Ishikawa (cell line): ENCODE measurements around the gene RIOX2.

Source experiments
- CEBPB ChIP-seq: IDR thresholded peaks from 2 replicates; pipeline ENCODE4 v1.6.1; 2012
- EP300 ChIP-seq: IDR thresholded peaks from 2 replicates; pipeline ENCODE4 v1.6.1; 2012; ENCODE audit warnings: borderline replicate concordance
- RAD21 ChIP-seq: IDR thresholded peaks from 2 replicates; pipeline ENCODE4 v1.6.1; 2012; ENCODE audit warnings: low read depth
- YY1 ChIP-seq: IDR thresholded peaks from 2 replicates; pipeline ENCODE4 v1.6.1; 2012; ENCODE audit warnings: low read depth
- ZBTB7A ChIP-seq: IDR thresholded peaks from 2 replicates; pipeline ENCODE4 v1.6.1; 2012; ENCODE audit warnings: low read depth
- TF ChIP-seq, protein P1 (sequence below): IDR thresholded peaks from 2 replicates; pipeline ENCODE4 v1.6.1; 2012; ENCODE audit warnings: low read depth, mild to moderate bottlenecking
- TF ChIP-seq, protein P2 (sequence below): IDR thresholded peaks from 2 replicates; pipeline ENCODE4 v1.6.1; 2012

DNA sequence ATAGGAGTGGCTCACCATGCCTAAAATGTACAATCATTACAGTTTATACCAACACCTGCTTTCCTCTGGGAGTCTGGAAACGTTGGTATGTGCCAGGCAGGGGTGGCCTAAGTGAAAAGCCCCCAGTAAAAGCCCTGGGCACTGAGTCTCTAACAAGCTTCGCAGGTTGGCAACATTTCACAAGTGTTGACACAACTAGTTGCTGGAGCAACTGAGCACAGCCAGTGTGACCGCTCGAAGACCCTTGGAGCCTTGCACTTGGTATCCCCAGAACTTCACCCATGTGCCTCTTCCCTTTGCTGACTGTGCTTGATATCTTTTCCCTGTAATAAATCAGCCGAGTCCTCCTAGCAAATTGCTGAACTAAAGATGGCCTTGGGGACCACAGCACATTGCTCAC lies 2.7 kb downstream of the RIOX2 start:
- TF ChIP-seq EP300 (no peak), RAD21 (no peak), ZBTB7A (no peak), YY1 (no peak), CEBPB (no peak)
- TF ChIP-seq, protein P1, sequence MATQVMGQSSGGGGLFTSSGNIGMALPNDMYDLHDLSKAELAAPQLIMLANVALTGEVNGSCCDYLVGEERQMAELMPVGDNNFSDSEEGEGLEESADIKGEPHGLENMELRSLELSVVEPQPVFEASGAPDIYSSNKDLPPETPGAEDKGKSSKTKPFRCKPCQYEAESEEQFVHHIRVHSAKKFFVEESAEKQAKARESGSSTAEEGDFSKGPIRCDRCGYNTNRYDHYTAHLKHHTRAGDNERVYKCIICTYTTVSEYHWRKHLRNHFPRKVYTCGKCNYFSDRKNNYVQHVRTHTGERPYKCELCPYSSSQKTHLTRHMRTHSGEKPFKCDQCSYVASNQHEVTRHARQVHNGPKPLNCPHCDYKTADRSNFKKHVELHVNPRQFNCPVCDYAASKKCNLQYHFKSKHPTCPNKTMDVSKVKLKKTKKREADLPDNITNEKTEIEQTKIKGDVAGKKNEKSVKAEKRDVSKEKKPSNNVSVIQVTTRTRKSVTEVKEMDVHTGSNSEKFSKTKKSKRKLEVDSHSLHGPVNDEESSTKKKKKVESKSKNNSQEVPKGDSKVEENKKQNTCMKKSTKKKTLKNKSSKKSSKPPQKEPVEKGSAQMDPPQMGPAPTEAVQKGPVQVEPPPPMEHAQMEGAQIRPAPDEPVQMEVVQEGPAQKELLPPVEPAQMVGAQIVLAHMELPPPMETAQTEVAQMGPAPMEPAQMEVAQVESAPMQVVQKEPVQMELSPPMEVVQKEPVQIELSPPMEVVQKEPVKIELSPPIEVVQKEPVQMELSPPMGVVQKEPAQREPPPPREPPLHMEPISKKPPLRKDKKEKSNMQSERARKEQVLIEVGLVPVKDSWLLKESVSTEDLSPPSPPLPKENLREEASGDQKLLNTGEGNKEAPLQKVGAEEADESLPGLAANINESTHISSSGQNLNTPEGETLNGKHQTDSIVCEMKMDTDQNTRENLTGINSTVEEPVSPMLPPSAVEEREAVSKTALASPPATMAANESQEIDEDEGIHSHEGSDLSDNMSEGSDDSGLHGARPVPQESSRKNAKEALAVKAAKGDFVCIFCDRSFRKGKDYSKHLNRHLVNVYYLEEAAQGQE: no peak
- TF ChIP-seq, protein P2, sequence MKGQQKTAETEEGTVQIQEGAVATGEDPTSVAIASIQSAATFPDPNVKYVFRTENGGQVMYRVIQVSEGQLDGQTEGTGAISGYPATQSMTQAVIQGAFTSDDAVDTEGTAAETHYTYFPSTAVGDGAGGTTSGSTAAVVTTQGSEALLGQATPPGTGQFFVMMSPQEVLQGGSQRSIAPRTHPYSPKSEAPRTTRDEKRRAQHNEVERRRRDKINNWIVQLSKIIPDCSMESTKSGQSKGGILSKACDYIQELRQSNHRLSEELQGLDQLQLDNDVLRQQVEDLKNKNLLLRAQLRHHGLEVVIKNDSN: no peak
